K562 (cell line): ENCODE data around the gene F12. TPM values are rescaled to one million over a fixed set of nuclear protein-coding genes. Genes with fewer than 3 reads are reported as not detected.

Experiments used
- ASH1L ChIP-seq: fragments of 450-650 bp; IDR thresholded peaks from 2 replicates; pipeline ENCODE4 v1.6.1; 2018; ENCODE audit warnings: borderline replicate concordance, mild to moderate bottlenecking, low read depth; ENCODE audit not compliant: partially characterized antibody
- ETV1 ChIP-seq: fragments of 450-650 bp; conservative IDR thresholded peaks from 2 replicates; pipeline ENCODE4 v1.6.1; 2016; ENCODE audit warnings: missing genetic modification characterization, control low read depth, low read depth, missing compliant biosample characterization
- HDAC8 ChIP-seq: fragments of 450-650 bp; IDR thresholded peaks from 2 replicates; pipeline ENCODE4 v1.6.1; 2016; ENCODE audit warnings: mild to moderate bottlenecking, missing genetic modification characterization, moderate library complexity, missing compliant biosample characterization
- NFRKB ChIP-seq: fragments of 450-650 bp; IDR thresholded peaks from 2 replicates; pipeline ENCODE4 v1.6.1; 2016; ENCODE audit warnings: low read depth
- NR2C2 ChIP-seq, 2 experiments: fragments of 200-800 bp in 1 of 2; sonication (Bioruptor generic) in 1 of 2; sonication (generic) in 1 of 2; formaldehyde crosslinking in 1 of 2; IDR thresholded peaks; 2 replicates each; pipeline versions ENCODE4 v1.6.1 to v1.8.0; 2016 to 2022; ENCODE audit warnings: mild to moderate bottlenecking in 1 of 2, missing compliant biosample characterization in 1 of 2, missing genetic modification characterization in 1 of 2, missing genetic modification reagents in 1 of 2
- NRF1 ChIP-seq, 2 experiments: fragments of 450-650 bp; IDR thresholded peaks in 1 of 2; conservative IDR thresholded peaks in 1 of 2; 2 replicates each; pipeline ENCODE4 v1.6.1; 2014; ENCODE audit warnings: mild to moderate bottlenecking in 2 of 2
- PML ChIP-seq: IDR thresholded peaks from 2 replicates; pipeline ENCODE4 v1.6.1; 2012; ENCODE audit warnings: low read length, inconsistent platforms
- POLR3G ChIP-seq: IDR thresholded peaks from 2 replicates; pipeline ENCODE4 v1.6.1; 2011; ENCODE audit not compliant: insufficient read length, insufficient replicate concordance; ENCODE audit errors: extremely low read depth
- ZFP1 ChIP-seq: fragments of 450-650 bp; formaldehyde crosslinking; IDR thresholded peaks from 2 replicates; pipeline ENCODE4 v1.4.0; 2020; ENCODE audit warnings: mild to moderate bottlenecking, mixed read lengths
- ZKSCAN8 ChIP-seq: fragments of 200-800 bp; sonication (Bioruptor generic); IDR thresholded peaks from 2 replicates; pipeline ENCODE4 v1.6.1; 2016; ENCODE audit warnings: missing genetic modification characterization, missing compliant biosample characterization
- ZNF3 ChIP-seq: fragments of 250-450 bp; sonication (Bioruptor Pico); IDR thresholded peaks from 2 replicates; pipeline ENCODE4 v1.5.0; 2021; ENCODE audit warnings: mild to moderate bottlenecking, moderate library complexity
- polyA plus RNA-seq, 8 experiments: library from polyadenylated mRNA; depleted of rRNA in 4 of 8; stranded (reverse) in 5 of 8; unstranded in 3 of 8; fragments of >200 nt; fragmentation: Nextera tagmentation in 2 of 8; fragmentation: Illumina TruSeq in 1 of 8; extraction: Ambion mirVana in 2 of 8; extraction: Trizol in 1 of 8; gene quantifications; 2 replicates each; pipeline versions ENCODE4 v1.2.1 to v1.2.3, GENCODE V29; 2011 to 2014; ENCODE audit warnings: inconsistent platforms in 1 of 8, missing spikeins in 1 of 8
- total RNA-seq, 7 experiments: library from RNA; depleted of rRNA in 6 of 7; stranded (reverse); fragments of >200 nt in 6 of 7; fragmentation: Illumina TruSeq in 2 of 7; extraction: Trizol in 2 of 7; gene quantifications; 2 replicates each; pipeline versions ENCODE4 v1.2.1 to v1.2.3, GENCODE V29; 2011 to 2021; ENCODE audit warnings: low replicate concordance in 1 of 7
- TF ChIP-seq, protein P1 (sequence below), 2 experiments: IDR thresholded peaks in 1 of 2; conservative IDR thresholded peaks in 1 of 2; 2 replicates each; pipeline ENCODE4 v1.6.1; 2016; ENCODE audit warnings: low read depth in 2 of 2, mild to moderate bottlenecking in 1 of 2, missing compliant biosample characterization in 1 of 2, missing genetic modification characterization in 1 of 2, moderate library complexity in 1 of 2
- TF ChIP-seq, protein P2 (sequence below): sonication (generic); formaldehyde crosslinking; IDR thresholded peaks from 2 replicates; pipeline ENCODE4 v1.8.0; 2023; ENCODE audit warnings: missing genetic modification reagents, mild to moderate bottlenecking, borderline replicate concordance
- TF ChIP-seq, protein P3 (sequence below): fragments of 450-650 bp; IDR thresholded peaks from 2 replicates; pipeline ENCODE4 v1.6.1; 2016; ENCODE audit warnings: mild to moderate bottlenecking

F12 gene
- total and polyA plus RNA-seq, 9 of the 15 experiments (the other 6 are each of a cell fraction or from before 2014, with no cell fraction given) = 0.59 to 18.3 (median 3.6) TPM

DNA sequence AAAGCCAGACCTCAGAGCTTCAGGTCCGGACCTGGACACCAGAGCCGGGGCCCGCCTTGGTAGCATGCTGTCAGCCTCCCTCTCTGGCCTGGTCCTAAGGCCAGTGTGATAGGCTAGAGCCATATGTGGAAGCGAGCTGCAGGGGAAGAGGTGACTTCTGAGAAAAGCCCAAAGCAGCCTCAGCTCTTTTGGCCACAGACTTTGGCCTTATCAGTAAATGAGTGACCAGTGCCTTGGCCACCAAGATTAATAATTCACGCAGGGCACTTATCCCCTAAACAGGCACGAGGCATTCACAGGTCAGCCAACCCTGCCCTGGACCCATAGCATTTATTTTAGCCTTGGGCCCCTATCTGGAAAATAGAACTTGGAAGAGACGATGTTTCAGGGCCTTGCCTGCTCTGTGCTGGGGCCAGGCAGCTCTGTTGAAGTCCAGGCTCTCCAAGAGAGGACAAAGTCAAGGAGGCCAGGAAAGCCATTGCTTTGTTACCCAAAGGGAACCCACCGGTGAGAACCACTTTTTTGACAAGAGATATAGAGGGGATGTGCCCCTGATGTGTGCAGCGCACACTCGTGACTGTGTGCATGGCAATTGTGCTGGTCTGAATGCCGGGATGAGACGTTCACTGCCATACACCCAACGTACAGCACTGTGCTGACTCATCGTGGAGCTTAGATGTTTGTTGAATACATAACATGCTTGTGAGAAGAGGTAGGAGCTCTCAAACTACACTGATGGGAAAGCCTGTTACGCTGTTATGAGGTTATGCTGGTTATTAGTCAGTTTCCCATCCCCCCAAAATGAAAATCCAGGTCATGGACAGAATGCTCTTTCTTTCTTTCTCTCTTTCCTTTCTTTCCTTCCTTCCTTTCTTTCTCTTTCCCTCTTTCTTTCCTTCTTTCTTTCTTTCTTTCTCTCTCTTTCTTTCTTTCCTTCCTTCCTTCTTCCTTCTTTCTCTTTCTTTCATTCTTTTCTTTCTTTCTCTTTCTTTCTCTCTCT, 30.2 kb downstream of the F12 start (continued):
- TF ChIP-seq ZKSCAN8 = peak; percentile 76; the same call in 1 of the 2 replicates
- TF ChIP-seq PML = no peak
- TF ChIP-seq, protein P1, sequence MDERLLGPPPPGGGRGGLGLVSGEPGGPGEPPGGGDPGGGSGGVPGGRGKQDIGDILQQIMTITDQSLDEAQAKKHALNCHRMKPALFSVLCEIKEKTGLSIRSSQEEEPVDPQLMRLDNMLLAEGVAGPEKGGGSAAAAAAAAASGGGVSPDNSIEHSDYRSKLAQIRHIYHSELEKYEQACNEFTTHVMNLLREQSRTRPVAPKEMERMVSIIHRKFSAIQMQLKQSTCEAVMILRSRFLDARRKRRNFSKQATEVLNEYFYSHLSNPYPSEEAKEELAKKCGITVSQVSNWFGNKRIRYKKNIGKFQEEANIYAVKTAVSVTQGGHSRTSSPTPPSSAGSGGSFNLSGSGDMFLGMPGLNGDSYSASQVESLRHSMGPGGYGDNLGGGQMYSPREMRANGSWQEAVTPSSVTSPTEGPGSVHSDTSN (CRISPR knock-in tag; IDR thresholded peaks at IDR 0.05; ENCODE audit: low read depth) = no peak
- TF ChIP-seq, protein P1 (tag; conservative IDR thresholded peaks at IDR 0.05; ENCODE audit: low read depth) = peak; percentile 49
- peak; percentile 87 for TF ChIP-seq NFRKB
- TF ChIP-seq, protein P2, sequence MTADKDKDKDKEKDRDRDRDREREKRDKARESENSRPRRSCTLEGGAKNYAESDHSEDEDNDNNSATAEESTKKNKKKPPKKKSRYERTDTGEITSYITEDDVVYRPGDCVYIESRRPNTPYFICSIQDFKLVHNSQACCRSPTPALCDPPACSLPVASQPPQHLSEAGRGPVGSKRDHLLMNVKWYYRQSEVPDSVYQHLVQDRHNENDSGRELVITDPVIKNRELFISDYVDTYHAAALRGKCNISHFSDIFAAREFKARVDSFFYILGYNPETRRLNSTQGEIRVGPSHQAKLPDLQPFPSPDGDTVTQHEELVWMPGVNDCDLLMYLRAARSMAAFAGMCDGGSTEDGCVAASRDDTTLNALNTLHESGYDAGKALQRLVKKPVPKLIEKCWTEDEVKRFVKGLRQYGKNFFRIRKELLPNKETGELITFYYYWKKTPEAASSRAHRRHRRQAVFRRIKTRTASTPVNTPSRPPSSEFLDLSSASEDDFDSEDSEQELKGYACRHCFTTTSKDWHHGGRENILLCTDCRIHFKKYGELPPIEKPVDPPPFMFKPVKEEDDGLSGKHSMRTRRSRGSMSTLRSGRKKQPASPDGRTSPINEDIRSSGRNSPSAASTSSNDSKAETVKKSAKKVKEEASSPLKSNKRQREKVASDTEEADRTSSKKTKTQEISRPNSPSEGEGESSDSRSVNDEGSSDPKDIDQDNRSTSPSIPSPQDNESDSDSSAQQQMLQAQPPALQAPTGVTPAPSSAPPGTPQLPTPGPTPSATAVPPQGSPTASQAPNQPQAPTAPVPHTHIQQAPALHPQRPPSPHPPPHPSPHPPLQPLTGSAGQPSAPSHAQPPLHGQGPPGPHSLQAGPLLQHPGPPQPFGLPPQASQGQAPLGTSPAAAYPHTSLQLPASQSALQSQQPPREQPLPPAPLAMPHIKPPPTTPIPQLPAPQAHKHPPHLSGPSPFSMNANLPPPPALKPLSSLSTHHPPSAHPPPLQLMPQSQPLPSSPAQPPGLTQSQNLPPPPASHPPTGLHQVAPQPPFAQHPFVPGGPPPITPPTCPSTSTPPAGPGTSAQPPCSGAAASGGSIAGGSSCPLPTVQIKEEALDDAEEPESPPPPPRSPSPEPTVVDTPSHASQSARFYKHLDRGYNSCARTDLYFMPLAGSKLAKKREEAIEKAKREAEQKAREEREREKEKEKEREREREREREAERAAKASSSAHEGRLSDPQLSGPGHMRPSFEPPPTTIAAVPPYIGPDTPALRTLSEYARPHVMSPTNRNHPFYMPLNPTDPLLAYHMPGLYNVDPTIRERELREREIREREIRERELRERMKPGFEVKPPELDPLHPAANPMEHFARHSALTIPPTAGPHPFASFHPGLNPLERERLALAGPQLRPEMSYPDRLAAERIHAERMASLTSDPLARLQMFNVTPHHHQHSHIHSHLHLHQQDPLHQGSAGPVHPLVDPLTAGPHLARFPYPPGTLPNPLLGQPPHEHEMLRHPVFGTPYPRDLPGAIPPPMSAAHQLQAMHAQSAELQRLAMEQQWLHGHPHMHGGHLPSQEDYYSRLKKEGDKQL (CRISPR knock-in tag) = no peak
- peak; percentile 50 for TF ChIP-seq ETV1 (tag)
- TF ChIP-seq NRF1 (conservative IDR thresholded peaks at IDR 0.05 in 1 of 2, IDR thresholded peaks at IDR 0.05 in 1 of 2) = peak in 1 of 2 experiments; percentile 27; a peak in 1 of 4 replicates
- no peak for TF ChIP-seq ZNF3
- peak; percentile 89 for TF ChIP-seq HDAC8
- TF ChIP-seq ZFP1 = 0 out of 2 replicates have a peak, but pooled peaks have one; percentile 2
- TF ChIP-seq, protein P3, sequence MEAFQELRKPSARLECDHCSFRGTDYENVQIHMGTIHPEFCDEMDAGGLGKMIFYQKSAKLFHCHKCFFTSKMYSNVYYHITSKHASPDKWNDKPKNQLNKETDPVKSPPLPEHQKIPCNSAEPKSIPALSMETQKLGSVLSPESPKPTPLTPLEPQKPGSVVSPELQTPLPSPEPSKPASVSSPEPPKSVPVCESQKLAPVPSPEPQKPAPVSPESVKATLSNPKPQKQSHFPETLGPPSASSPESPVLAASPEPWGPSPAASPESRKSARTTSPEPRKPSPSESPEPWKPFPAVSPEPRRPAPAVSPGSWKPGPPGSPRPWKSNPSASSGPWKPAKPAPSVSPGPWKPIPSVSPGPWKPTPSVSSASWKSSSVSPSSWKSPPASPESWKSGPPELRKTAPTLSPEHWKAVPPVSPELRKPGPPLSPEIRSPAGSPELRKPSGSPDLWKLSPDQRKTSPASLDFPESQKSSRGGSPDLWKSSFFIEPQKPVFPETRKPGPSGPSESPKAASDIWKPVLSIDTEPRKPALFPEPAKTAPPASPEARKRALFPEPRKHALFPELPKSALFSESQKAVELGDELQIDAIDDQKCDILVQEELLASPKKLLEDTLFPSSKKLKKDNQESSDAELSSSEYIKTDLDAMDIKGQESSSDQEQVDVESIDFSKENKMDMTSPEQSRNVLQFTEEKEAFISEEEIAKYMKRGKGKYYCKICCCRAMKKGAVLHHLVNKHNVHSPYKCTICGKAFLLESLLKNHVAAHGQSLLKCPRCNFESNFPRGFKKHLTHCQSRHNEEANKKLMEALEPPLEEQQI = peak; percentile 71; the same call in 1 of the 2 replicates
- peak; percentile 54 for TF ChIP-seq ASH1L
- TF ChIP-seq NR2C2 (CRISPR knock-in tag; IDR thresholded peaks at IDR 0.05) = no peak
- peak; percentile 46; the same call in 1 of the 2 replicates for TF ChIP-seq NR2C2 (tag; IDR thresholded peaks at IDR 0.05)
- TF ChIP-seq POLR3G = no peak
